SK-N-SH (cell line): ENCODE measurements around the gene GALNTL6. TPM values are rescaled to one million over a fixed set of nuclear protein-coding genes. Genes with fewer than 3 reads are reported as not detected.

Experiments
- CTCF ChIA-PET: fragments of 300-600, 350-600 bp; formaldehyde crosslinking; extraction: SDS; loops from one replicate; lab custom pipeline; 2021; lab: Yijun Ruan, JAX
- POLR2A ChIA-PET: fragments of 350-600 bp; sonication (Branson Sonifier 250); formaldehyde crosslinking; extraction: SDS; loops from one replicate; lab custom pipeline; 2020; ENCODE audit warnings: antibody characterized with exemption, inconsistent platforms; lab: Yijun Ruan, JAX
- DNase-seq: peaks from one replicate; pipeline ENCODE4 v3.0.0; 2012
- H2AFZ ChIP-seq: fragments of 200-600 bp; sonication (generic); 2 replicates; pipeline ENCODE4 v1.8.1; 2016; ENCODE audit warnings: antibody characterized with exemption, mild to moderate bottlenecking, low read depth
- H3F3A ChIP-seq: fragments of 200-600 bp; sonication (generic); replicated peaks from 2 replicates; pipeline ENCODE3; 2016; ENCODE audit warnings: antibody characterized with exemption, mild to moderate bottlenecking; ENCODE audit not compliant: insufficient read depth
- H3K27ac ChIP-seq, 2 experiments: fragments of 200-500 bp in 1 of 2; fragments of 200-600 bp in 1 of 2; sonication (Bioruptor generic) in 1 of 2; sonication (generic), shearing (Covaris generic) in 1 of 2; 2 replicates each; pipeline versions ENCODE4 v1.5.1 to v1.6.1; 2014 to 2016; ENCODE audit warnings: low read depth in 2 of 2, inconsistent platforms in 1 of 2, low read length in 1 of 2, mild to moderate bottlenecking in 1 of 2, mixed read lengths in 1 of 2
- H3K27me3 ChIP-seq: fragments of 200-600 bp; sonication (generic), shearing (Covaris generic); 2 replicates; pipeline ENCODE4 v1.6.1; 2016; ENCODE audit warnings: mixed run types; ENCODE audit not compliant: insufficient read depth
- H3K36me3 ChIP-seq, 2 experiments: fragments of 200-500 bp in 1 of 2; fragments of 200-600 bp in 1 of 2; sonication (Bioruptor generic) in 1 of 2; sonication (generic) in 1 of 2; replicated peaks in 1 of 2; 2 replicates each; pipeline versions ENCODE3 to v1.5.1; 2014 to 2016; ENCODE audit warnings: low read length in 1 of 2, mild to moderate bottlenecking in 1 of 2; ENCODE audit not compliant: insufficient read depth in 2 of 2, control insufficient read depth in 1 of 2
- H3K4me1 ChIP-seq, 2 experiments: fragments of 200-500 bp in 1 of 2; fragments of 200-600 bp in 1 of 2; sonication (Bioruptor generic) in 1 of 2; sonication (generic), shearing (Covaris generic) in 1 of 2; 2 replicates each; pipeline versions ENCODE4 v1.5.1 to v1.6.1; 2014 to 2016; ENCODE audit warnings: low read depth in 1 of 2, low read length in 1 of 2, mixed run types in 1 of 2; ENCODE audit not compliant: insufficient read depth in 2 of 2, control insufficient read depth in 1 of 2
- H3K4me2 ChIP-seq: fragments of 200-600 bp; sonication (generic), shearing (Covaris generic); 2 replicates; pipeline ENCODE4 v1.6.1; 2017; ENCODE audit warnings: mixed run types
- H3K4me3 ChIP-seq, 2 experiments: fragments of 200-500 bp in 1 of 2; fragments of 200-600 bp in 1 of 2; sonication (Bioruptor generic) in 1 of 2; sonication (generic), shearing (Covaris generic) in 1 of 2; 2 replicates each; pipeline versions ENCODE4 v1.5.1 to v1.8.1; 2014 to 2016; ENCODE audit warnings: low read depth in 2 of 2, inconsistent platforms in 1 of 2, low read length in 1 of 2, mild to moderate bottlenecking in 1 of 2, mixed read lengths in 1 of 2, moderate library complexity in 1 of 2
- H3K79me2 ChIP-seq: fragments of 200-600 bp; sonication (generic); 2 replicates; pipeline ENCODE4 v1.8.1; 2017; ENCODE audit warnings: mild to moderate bottlenecking; ENCODE audit not compliant: insufficient read depth
- H3K9ac ChIP-seq: fragments of 200-600 bp; sonication (generic); 2 replicates; pipeline ENCODE4 v1.6.1; 2017; ENCODE audit warnings: mixed run types
- H3K9me2 ChIP-seq: fragments of 200-600 bp; sonication (generic); 2 replicates; pipeline ENCODE4 v1.6.1; 2017; ENCODE audit warnings: mixed run types
- H3K9me3 ChIP-seq: fragments of 200-600 bp; sonication (generic); 2 replicates; pipeline ENCODE4 v1.6.1; 2017; ENCODE audit warnings: mixed run types, mild to moderate bottlenecking, moderate library complexity
- H4K20me1 ChIP-seq: fragments of 200-600 bp; sonication (generic); 2 replicates; pipeline ENCODE4 v1.6.1; 2017; ENCODE audit warnings: mild to moderate bottlenecking, mixed run types; ENCODE audit not compliant: insufficient read depth
- CHD2 ChIP-seq: fragments of 150-350 bp; IDR thresholded peaks from 2 replicates; pipeline ENCODE4 v1.6.1; 2018; ENCODE audit warnings: low read length; ENCODE audit not compliant: partially characterized antibody
- CTCF ChIP-seq: fragments of 200-600 bp; sonication (generic); IDR thresholded peaks from 2 replicates; pipeline ENCODE4 v1.6.1; 2017; ENCODE audit warnings: antibody characterized with exemption, mild to moderate bottlenecking, moderate library complexity
- ELF1 ChIP-seq: IDR thresholded peaks from 2 replicates; pipeline ENCODE4 v1.4.0; 2012
- EP300 ChIP-seq, 2 experiments: IDR thresholded peaks; 2 replicates each; pipeline versions ENCODE4 v1.4.0 to v1.6.1; 2012; ENCODE audit warnings: borderline replicate concordance in 1 of 2, low read depth in 1 of 2, low read length in 1 of 2
- EZH2phosphoT487 ChIP-seq: fragments of 200-600 bp; sonication (generic); IDR thresholded peaks from 2 replicates; pipeline ENCODE4 v1.6.1; 2017; ENCODE audit warnings: low read depth, mixed run types, mild to moderate bottlenecking, antibody characterized with exemption, moderate library complexity, borderline replicate concordance
- FOSL2 ChIP-seq: IDR thresholded peaks from 2 replicates; pipeline ENCODE4 v1.4.0; 2012; ENCODE audit warnings: low read depth, mild to moderate bottlenecking, moderate library complexity, borderline replicate concordance
- FOXM1 ChIP-seq: IDR thresholded peaks from 2 replicates; pipeline ENCODE4 v1.4.0; 2012; ENCODE audit warnings: low read depth, mild to moderate bottlenecking
- JUND ChIP-seq: IDR thresholded peaks from 2 replicates; pipeline ENCODE4 v1.4.0; 2012
- MXI1 ChIP-seq: IDR thresholded peaks from 2 replicates; pipeline ENCODE4 v1.6.1; 2012; ENCODE audit warnings: mild to moderate bottlenecking, low read depth, low read length, improper control_type of control experiment
- NFIC ChIP-seq: IDR thresholded peaks from 2 replicates; pipeline ENCODE4 v1.4.0; 2012; ENCODE audit warnings: borderline replicate concordance
- NRF1 ChIP-seq: IDR thresholded peaks from 2 replicates; pipeline ENCODE4 v1.6.1; 2012; ENCODE audit warnings: low read depth, mild to moderate bottlenecking, low read length
- PBX3 ChIP-seq: IDR thresholded peaks from 2 replicates; pipeline ENCODE4; 2012
- RAD21 ChIP-seq: IDR thresholded peaks from 2 replicates; pipeline ENCODE4 v1.6.1; 2012; ENCODE audit warnings: mild to moderate bottlenecking, low read length
- SMC3 ChIP-seq: IDR thresholded peaks from 2 replicates; pipeline ENCODE4 v1.6.1; 2012; ENCODE audit warnings: low read depth, low read length, improper control_type of control experiment
- TCF12 ChIP-seq: IDR thresholded peaks from 2 replicates; pipeline ENCODE4 v1.4.0; 2012
- USF1 ChIP-seq: IDR thresholded peaks from 2 replicates; pipeline ENCODE4 v1.4.0; 2012; ENCODE audit warnings: low read depth, borderline replicate concordance
- YY1 ChIP-seq: IDR thresholded peaks from 2 replicates; pipeline ENCODE4 v1.4.0; 2012; ENCODE audit warnings: low read depth, mild to moderate bottlenecking
- WGBS: methylation state at CpG from one replicate; pipeline ENCODE4 v1.1.6; 2017; ENCODE audit warnings: low lambda C conversion rate; 5-methylcytosine and 5-hydroxymethylcytosine counted together
- polyA plus RNA-seq, 3 experiments: library from polyadenylated mRNA; depleted of rRNA; stranded (reverse); fragments of >200 nt; gene quantifications; 2 replicates each; pipeline ENCODE4 v1.2.3, GENCODE V29; 2012

GALNTL6 gene
- polyA plus RNA-seq, 1 of the 3 experiments (the other 2 are of a cell fraction): 0.07 TPM

GRCh38 chr4:172651961-172652360 lies 838.8 kb downstream of the GALNTL6 start:
- Histone ChIP-seq H3K9me2 (no peaks in the 10 kb centered on the region), H3K27me3 (no peaks in the 10 kb centered on the region), H3K9ac (no peak overlapping the region), H3K36me3 (no peaks in the 10 kb centered on the region), H3K4me2 (no peak overlapping the region), H3K4me3 (no peak overlapping the region), H3K9me3 (no peaks in the 10 kb centered on the region), H2AFZ (no peak overlapping the region), H3K4me1 (no peaks in the 10 kb centered on the region), H3F3A (no peaks in the 10 kb centered on the region), H3K79me2 (no peaks in the 10 kb centered on the region), H4K20me1 (no peaks in the 10 kb centered on the region), H3K27ac (no peak overlapping the region)
- TF ChIP-seq CHD2 (no peak), PBX3 (no peak), EP300 (IDR thresholded peaks at IDR 0.05; ENCODE audit: borderline replicate concordance in 1 of 2, low read depth in 1 of 2, low read length in 1 of 2) (no peak), RAD21 (no peak), USF1 (no peak), CTCF (no peak), FOSL2 (no peak), FOXM1 (no peak), TCF12 (no peak)
- no peak for DNase-seq
- POLR2A ChIA-PET: no interaction called here
- CTCF ChIA-PET: no interaction called here
- WGBS: 31% methylated on average over 2 of the region's 2 CpGs

GRCh38 chr4:172652369-172652768 lies 839.2 kb downstream of the GALNTL6 start:
- H3K4me1 ChIP-seq: no peaks in the 10 kb centered on the region
- no peaks in the 10 kb centered on the region for H3K27me3 ChIP-seq
- WGBS: 25% methylated on average over 1 of the region's 1 CpG
- no peaks in the 10 kb centered on the region for H3F3A ChIP-seq
- H3K36me3 ChIP-seq: no peaks in the 10 kb centered on the region
- H3K4me3 ChIP-seq: no peak overlapping the region
- no peaks in the 10 kb centered on the region for H4K20me1 ChIP-seq
- DNase-seq: no peak
- no peaks in the 10 kb centered on the region for H3K9me3 ChIP-seq
- no peak for TF ChIP-seq RAD21
- TF ChIP-seq PBX3: no peak
- no peak for TF ChIP-seq EZH2phosphoT487
- TF ChIP-seq NRF1: no peak
- no peak for TF ChIP-seq SMC3
- TF ChIP-seq YY1: no peak
- no peak for TF ChIP-seq NFIC
- no peak for TF ChIP-seq ELF1
- no peak for TF ChIP-seq FOXM1
- TF ChIP-seq MXI1: no peak
- TF ChIP-seq EP300 (IDR thresholded peaks at IDR 0.05; ENCODE audit: borderline replicate concordance in 1 of 2, low read depth in 1 of 2, low read length in 1 of 2): no peak
- no peak for TF ChIP-seq JUND
- no peak overlapping the region for H3K4me2 ChIP-seq
- H2AFZ ChIP-seq: no peak overlapping the region
- H3K27ac ChIP-seq: no peak overlapping the region
- ChIA-PET CTCF (no interaction called here), POLR2A (no interaction called here)
- no peak overlapping the region for H3K9ac ChIP-seq
- no peaks in the 10 kb centered on the region for H3K9me2 ChIP-seq
- H3K79me2 ChIP-seq: no peaks in the 10 kb centered on the region
